NCI-H1930 (cell line): Measurements from ENCODE around the gene TMEM185B.
"Not testable (repeated sequence)": the region's sequence is repeated elsewhere in the genome, so short reads cannot be mapped to it uniquely, and the experiment has no call there.

ENCODE experiments used
- DNase-seq, 2 experiments: peaks; one replicate each; lab custom pipeline; 2025; lab: John Stamatoyannopoulos, UW

The TMEM185B gene

DNA sequence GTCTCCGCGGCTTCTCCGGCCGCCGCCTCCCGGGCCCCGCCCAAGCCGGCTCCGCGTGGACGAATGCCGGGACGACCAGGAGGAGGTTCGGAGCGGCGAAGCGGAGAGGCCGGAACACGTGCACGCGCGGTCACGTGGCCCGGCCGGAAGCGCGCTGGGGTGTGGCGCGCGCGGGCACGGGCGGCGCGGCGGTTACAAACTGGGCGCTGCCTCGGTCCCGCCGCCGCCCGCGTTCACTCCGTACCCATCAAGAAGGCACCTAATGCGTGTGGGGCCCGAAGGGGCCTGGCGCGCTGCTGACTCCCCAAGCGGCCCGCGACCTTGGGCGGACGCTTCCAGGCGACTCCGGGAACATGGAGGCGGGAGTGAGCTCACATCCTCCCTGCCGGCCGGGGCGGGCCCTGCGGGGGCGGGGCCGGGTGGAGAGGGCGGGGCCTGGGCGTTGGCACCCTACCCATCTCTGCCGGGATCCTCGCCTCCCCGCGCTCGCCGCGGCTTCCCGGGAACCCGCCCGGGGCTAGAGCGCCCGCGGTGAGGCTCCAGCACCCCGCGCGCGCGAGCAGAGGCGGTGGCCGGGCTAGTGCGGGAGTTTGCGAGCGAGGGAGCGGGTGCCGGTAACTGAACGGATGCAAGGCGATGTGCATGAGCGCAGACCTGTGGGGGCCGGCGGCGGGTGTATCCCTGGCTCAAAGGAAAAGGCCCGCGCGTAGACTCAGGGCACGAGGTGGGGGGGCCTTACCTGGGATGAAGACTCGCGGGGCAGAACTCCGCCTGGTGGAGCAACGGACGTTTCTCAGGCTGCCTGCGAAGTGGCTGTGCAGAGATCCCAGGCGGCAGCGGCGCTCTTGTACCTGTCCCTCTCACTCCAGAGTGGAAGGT is at the start of gene TMEM185B:
TSS of gene TMEM185B (minus strand) at position 367 of the 879 bp plus-strand sequence. CDS start 424 bp downstream, outside the sequence.
- peak; percentile 68 to 89 for DNase-seq

DNA sequence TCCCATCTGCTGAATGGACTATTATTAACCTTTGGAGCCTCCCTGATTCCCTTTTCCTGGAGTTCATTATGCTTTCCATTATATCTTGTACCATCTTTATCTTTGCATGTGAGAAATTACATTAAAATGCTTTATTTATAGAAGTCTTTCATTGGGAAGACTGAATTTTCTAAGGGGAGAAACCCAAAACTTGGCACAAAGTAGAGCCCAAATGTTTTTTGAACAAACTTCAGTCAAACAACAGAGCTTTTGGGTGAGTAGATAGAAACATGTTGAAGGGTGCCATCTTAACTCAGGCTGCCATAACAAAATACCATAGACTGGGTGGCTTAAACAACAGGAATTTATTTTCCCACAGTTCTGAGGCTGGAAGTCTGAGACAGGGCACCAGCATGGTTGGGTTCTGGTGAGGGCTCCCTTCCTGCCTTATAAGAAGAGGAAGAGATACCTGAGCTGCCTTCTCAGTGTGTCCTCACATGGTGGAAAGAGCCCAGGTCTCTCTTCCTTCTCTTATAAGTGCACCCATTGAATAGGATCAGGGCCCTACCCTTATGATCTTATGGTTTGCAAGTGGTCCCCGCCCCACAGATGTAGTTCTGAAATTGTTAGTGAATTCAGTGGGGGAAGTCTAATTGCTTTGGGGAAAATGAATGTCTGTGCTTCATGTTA is 48.6 kb upstream of the TMEM185B start:
- no peak for DNase-seq

DNA sequence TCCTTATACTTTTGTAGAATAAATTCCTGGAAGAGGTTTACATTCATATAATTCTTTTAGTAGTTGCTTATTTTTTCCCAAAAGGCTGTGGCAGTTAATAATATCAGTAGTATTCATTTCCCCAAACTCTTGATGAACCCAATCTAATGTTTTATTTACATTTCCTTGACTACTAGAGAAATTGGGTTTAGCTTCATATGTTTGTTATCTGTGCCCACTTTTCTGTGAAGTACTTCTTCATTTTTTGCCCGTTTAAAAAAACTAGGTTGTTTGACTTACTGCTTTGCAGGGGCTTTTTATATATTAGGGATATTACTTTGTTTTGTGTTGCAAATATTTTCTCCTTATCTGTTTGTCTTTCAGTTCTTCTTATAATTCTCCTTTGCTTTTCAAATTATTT is 46.6 kb upstream of the TMEM185B start:
- DNase-seq = no peak

DNA sequence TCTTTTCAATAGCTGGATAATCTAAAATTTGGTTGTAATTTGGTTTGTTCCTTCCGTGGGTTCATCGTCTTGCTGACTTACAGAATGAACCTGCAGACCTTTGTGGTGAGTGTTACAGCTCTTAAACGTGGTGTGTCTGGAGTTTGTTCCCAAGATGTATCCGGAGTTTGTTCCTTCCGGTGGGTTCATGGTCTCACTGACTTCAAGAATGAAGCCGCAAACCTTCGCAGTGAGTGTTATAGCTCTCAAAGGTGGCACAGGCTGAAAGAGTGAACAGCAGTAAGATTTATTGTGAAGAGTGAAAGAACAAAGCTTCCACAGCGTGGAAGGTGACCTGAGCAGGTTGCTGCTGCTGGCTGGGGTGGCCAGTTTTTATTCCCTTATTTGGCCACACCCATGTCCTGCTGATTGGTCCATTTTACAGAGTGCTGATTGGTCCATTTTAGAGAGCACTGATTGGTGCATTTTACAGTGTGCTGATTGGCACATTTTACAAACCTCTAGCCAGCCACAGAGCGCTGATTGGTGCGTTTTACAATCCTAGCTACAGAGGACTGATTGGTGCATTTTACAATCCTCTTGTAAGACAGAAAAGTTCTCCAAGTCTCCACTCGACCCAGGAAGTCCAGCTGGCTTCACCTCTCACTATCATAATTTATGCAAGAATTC is 46.0 kb upstream of the TMEM185B start:
- no peak for DNase-seq

DNA sequence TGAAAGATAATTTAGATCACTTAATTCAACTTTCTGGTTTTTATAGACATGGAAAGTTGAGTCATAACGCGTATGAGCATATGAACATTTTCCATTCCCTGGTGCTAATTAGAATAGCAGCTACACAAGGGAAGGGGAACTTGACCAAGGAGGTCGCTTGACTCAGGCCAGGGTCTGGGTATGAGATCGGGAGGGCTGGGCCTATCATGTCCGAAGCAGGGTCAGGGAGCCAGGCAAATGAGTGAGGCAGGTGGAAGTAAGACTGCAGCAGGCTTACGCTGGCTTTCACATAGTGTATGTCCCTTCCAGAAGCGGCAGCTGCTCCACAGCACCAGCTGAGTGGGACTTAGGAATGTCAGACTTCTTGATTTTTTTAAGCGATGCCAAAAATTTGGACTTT is 44.1 kb upstream of the TMEM185B start:
- no peak for DNase-seq

DNA sequence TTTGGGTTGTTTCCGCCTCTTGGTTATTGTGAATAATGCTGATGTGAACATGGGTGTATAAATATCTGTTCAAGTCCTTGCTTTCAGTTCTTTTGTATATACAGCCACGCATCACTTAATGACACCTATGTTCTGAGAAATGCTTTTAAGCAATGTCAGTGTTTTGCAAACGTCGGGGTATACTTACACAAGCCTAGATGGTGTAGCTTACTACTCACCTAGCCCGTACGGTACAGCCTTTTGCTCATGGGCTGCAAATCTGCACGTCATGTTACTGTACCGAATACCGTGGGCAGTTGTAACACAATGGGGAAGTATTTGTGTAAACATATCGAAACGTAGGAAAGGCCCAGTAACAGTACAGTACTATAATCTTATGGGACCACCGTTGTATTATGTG is 41.8 kb upstream of the TMEM185B start:
- no peak for DNase-seq

DNA sequence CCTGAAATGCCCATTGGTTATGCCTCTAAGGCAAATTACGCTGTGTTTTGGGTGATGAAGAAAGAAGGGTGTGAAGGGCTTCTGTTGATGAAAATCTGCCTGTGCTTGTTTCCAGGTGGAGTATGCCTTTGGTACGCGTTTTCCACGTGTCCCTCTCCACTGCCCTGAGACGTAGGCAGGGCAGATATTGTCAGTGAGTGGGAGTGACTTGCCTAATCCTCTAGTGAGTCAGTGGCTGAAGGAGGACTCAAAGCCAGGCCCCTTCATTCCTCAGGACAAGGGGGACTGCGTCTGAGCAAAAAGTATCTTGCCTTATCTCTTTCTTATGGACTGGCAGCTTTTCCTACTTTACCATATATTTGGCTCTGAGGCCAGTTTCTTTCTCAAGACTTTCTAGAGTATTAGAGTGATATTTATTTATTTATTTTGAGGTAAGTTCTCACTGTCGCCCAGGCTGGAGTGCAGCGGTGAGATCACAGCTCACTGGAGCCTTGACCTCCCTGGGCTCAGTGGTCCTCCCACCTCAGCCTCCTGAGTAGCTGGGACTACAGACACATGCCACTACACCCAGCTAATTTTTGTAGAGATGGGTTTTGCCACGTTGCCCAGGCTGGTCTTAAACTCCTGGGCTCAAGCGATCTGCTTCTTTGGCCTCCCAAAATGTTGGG is 39.7 kb upstream of the TMEM185B start:
- DNase-seq = no peak

DNA sequence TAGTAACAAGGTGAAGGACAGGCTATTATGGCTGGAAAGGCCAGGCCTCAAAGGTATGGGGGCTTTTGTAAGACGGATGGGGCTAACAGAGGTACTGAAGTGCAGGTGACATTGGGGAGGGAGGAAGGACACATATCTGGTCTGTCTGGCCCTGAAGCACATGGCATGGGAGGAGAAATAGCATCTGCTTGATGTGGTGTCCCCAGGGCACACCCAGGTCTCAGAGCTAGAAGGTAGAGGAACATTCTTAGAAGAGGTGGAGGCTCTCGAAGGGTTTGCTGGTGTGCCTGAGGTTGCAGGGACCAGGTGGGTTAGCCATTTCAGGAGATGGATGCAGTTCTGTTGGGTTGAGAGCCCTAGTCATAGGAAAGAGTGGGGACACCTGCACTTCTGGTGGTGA is 39.0 kb upstream of the TMEM185B start:
- DNase-seq = no peak

DNA sequence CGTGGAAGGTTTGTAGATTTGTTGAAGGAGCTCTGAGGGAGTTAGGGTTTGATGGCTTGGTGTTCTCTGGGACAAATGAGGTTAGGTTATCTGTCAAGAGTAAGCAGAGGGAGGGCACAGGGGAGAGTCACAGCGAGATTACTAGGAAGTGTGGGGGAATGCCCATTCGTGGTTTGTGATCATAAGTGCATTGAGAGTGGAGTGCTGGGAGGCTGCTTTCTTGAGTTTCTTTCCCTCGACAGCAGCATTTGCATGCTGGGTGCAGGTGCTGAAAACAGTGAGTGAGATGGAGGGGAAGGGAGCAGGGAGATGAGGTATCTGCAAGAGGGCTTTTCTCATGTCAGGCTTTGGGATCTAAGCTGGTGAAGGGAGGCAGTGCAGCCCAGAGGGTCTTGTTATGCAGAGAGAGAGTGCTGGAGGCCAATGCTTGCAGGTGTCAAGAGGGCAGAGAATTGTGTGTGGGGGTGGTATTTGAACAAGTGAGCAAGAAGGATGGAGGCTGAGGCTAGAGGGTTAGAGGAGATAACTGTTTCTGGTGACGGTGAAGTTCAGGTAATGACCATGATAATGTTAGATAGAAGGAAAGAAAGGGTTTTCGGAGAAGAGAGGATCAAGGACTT is 38.3 kb upstream of the TMEM185B start:
- DNase-seq = no peak

DNA sequence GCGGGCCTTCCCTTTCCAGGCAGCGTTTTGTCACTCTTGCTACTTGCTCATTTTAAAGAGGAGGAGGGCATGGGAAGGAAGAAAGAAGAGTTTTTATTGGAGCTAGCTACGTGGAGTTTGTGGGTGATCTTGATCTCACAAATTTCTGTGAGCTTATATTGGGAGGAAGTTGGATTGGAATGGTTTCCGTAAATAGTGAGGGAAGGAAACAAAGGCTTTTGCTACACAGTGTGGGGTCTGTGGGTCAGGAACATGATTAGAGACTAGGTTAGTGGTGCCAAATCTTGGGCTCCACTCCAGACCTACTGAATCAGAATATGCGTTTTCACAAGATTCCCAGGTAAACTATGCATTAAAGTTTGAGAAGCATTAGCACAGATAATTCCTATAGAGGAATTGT is 37.5 kb upstream of the TMEM185B start:
- no peak for DNase-seq

DNA sequence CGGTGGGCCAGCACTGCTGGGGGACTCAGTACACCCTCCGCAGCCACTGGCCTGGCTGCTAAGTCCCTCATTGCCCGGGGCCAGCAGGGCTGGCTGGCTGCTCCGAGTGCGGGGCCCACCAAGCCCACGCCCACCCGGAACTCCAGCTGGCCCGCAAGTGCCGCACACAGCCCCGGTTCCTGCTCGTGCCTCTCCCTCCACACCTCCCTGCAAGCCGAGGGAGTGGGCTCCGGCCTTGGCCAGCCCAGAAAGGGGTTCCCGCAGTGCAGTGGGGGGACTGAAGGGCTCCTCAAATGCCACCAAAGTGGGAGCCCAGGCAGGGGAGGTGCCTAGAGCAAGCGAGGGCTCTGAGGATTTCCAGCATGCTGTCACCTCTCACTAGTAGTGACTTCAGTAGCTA is 36.7 kb upstream of the TMEM185B start:
- DNase-seq = not testable (repeated sequence)

DNA sequence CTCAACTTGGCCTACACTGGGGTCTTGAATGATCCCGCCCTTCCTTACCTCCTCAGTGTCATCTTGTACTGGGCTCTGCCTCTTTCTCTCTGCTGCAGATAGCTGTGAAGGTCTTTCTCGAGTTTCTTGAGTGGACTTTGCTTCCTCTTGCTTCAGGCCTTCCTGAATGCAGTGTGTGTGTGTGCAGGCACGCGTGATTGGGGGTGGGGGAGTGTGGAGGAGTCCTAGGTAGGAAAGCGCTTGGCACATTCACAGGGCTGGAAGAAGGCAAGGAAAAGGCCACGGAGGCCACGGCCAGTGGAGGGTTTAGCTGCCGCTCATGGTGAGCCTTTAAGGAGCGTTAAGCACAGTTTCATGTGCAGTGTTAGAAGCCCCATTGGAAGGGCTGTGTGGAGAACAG is 35.0 kb upstream of the TMEM185B start:
- DNase-seq = no peak

DNA sequence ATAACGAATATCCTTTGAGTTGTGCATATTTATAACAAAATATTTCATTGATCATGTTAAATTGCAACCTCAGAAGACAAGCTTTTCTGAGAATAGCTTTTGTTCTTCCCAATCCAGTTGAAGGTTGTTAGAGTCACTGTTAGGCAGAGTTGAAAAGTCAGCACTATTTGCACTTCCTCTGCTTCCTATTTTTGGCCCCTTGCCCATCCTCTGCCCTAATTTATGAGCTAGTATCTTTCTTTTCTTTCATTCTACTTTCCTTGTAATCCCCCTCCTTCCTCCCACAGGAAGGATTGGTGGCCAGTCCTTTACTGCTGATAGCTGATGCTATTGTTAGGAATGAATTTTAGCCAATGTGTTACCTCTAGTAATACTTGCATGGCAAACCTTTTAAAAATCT is 34.3 kb upstream of the TMEM185B start:
- no peak for DNase-seq

DNA sequence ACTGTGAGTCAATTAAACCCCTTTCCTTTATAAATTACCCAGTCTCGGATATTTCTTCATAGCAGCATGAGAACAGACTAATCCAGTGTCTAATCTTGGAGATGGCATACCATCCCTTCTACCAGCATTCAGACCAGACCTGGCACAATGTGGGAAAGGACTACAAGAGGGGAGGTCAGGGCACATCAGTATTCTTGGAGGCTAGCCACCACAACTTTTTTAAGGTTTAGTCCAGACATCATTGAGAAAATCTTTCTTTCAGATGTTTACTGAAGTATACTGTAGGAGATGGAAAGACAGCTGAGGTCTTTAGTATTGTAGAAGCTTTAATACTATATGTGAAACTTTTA is 33.4 kb upstream of the TMEM185B start:
- DNase-seq = no peak

DNA sequence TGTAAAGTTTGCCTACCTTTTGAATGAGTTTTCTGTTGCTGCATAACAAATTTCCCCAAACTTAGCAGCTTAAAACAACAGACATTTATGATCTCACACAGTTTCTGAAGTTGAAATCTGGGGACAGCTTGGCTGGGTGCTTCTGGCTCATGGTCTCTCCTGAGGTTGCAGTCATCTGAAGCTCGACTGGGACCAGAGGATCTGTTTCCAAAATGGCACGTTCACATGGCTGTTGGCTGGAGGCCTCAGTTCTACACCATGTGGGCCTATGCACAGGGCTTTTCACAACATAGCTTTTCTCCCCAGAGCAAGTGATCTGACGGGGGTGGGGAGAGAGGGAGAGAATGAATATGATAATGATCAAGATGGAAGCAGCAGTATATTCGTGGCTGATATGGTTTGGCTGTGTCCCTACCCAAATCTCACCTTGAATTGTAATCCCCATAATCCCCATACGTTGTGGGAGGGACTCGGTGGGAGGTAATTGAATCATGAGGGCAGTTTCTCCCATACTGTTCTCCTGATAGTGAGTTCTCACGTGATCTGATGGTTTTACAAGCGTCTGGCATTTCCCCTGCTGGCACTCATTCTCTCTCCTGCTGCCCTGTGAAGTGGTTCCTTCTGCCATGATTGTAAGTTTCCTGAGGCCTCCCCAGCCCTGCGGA is 32.9 kb upstream of the TMEM185B start:
- no peak for DNase-seq

DNA sequence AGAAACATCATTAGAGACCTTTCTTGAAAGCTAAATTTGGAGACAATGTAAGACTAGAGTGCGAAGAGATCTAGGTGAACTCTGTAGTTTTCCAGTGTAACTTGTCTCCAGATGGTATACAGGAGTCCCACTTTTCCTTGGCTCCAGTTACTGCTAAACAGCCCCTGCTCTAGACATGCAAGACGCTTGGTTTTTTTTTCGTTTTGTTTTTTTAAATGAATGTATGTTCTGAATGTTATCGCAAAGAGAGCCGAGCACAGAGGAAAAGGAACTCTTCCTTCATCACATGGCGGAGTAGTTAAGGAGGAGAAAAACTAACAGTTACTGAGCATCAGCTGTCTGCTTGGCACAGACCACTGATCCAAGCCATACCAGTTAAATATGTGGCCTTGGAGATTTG is 31.9 kb upstream of the TMEM185B start:
- DNase-seq = no peak

DNA sequence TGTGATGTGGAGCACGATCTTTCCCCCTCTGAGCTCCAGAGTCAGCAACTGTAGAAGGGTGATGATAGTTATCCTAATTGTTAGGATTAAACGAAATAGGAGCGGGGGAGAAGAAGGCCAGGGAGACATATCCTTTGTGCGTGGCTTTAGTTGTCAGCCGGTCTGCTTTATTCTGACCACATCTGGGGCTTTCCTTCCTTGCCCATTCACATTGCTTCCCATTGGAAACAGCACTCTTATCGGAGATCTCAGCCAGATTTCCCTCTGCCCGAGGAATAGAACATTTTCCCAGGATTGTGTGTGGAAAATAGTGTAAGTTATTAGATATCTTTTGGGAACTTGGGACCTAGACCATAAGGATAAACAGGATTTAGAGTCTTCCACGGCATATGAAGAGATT is 31.0 kb upstream of the TMEM185B start:
- no peak for DNase-seq

DNA sequence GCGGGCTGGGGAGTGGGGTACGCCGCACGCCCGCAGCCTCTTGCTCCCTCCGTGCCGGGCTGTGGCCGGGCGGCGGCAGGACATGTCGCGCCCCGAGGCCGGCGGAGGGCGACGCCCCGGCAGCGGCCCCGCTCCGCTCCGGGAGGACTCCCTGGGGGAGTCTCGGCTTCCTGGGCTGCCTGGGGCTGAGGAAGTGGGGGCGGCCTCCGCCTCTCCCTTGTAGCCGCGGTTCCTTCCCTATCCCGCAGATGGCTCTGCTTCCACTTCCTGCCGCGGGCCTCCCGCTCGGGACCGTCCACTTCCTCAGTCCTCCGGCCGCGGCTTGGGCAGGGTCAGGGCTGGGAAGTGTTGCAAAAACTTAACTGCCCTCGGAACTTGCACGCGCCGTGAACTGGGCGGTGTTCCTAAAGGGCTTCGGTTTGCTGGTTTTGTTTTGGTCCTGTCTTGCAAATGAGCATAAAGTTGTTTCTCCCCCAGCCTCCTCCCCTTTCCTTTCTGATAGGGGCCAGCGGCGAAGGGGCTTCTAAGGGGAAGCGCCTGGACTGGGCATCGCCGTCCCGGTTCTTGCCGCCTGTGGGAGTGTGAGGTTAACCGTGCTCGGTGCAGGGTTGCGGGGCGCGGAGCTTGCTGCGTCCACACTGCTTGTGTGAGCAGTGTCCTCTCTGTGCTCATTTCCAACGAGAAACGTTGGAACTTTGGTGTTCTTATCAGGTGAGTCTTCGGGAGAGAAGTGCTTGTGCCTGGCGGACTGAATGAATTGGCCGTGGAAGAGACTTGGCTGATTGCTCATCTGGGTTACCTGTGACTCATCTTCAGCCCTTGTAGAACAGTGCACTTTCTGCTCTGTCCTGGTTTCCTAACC is 30.1 kb upstream of the TMEM185B start:
- DNase-seq = peak; percentile 62 to 66

DNA sequence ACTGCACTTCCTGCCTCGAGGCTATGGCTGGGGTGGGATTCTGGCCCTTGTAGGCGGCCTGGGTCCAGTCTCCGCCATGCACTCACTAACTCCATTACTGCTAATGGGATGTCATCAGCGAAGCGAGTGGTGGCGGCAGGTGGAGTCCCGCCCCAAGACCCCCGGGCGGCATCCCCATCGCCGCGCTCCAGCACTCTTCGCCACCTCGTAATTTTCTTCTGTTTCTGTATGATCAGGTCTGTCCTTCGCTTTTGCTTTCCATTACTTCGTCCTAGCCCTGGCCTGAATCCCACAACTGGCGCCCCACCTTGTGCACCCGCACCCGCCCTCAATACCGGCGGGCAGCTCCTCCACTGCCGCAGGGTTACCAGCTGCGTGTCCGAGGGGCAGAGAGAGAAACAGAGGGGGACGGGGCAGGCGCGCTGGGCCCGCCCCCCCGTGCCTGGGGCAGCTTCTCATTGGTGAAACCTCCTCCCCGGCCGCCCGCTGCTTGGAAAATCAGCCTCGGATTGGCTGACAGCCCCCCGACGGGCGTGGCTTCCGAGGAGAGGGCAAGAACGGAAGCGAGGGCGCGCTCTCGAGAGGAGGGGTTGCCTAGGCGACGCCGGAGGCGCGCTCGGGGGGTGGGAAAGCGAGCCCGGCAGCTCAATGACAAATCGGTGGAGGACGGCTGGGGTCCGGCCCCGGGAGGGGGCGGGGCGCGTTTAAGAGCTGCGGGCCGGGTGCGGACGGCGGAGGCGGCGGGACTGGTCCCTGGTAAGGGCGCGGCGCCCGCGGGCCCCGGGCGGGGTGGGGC is 29.2 kb upstream of the TMEM185B start, which contains the start of gene RALB:
TSS of gene RALB (plus strand) at position 628 of the 796 bp plus-strand sequence. CDS start 25,813 bp downstream, outside the sequence.
- peak; percentile 97 to 98 for DNase-seq

DNA sequence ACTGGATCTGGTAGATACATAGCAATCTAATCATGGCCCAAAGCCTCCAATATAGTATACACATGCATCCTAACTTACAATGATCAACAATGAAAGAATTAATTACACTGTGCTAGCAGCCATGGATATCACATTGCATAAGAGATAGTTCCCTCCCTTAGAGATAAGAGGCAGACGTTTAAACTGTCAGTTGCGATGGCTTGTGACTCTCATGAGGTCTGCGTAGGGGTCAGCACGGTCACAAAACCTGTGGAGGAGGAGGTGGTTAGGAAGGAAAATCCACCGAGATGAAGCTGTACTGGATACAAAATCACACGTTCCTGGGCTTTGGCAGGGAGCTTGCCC is 28.7 kb upstream of the TMEM185B start:
- DNase-seq = no peak
